Measurements from ENCODE around the gene NME3. TPM values are rescaled to one million over a fixed set of nuclear protein-coding genes. Genes with fewer than 3 reads are reported as not detected.

Gene NME3
- total and polyA plus RNA-seq, 2 of the 13 experiments (the other 11 are each of a cell fraction or from before 2014, with no cell fraction given), result 10.4 to 15.9 TPM

DNA sequence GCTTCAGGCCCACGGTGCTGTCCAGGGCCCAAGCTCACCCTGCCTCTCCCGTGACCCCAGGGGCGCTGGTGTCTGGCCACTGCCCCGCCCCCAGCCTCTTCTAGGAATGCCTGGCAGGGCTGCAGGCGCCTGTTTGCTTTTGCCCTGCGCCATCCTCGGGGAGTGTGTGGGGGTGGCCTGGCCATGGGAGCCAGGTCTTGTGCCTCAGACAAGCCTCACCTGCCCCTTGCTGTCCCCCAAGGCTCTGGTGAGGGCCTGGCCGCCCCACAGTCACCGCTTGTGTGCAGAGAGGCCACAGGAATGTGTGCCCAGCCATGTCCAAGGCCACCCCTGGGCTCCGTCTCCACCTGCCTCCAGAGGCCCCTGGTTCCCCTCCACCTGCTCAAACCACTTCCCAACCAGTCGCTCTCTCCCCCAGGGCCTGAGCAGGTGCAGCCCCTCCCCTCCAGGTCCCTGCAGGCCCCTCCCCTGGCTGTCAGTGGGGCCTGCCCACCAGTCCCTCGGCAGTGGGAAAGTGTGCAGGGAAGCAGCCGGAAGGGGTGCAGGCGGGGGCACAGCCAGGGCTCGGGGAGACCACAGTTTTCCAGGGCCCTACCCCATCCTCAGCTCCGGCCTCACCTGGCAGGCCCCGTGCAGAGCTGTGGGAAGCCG, 23.0 kb upstream of the NME3 start (continued):
- TF ChIP-seq ZNF33A (CRISPR knock-in tag; IDR thresholded peaks at IDR 0.05; ENCODE audit: borderline replicate concordance) (no peak), ERF (CRISPR knock-in tag; IDR thresholded peaks at IDR 0.05) (peak; percentile 48; the same call in 1 of the 2 replicates), SRSF4 (IDR thresholded peaks at IDR 0.05; ENCODE audit: low read depth, low read length, poor library complexity, severe bottlenecking) (no peak), ZNF75D (CRISPR knock-in tag; IDR thresholded peaks at IDR 0.05; ENCODE audit: borderline replicate concordance) (no peak), REXO4 (CRISPR knock-in tag; IDR thresholded peaks at IDR 0.05; ENCODE audit: borderline replicate concordance) (no peak), MAFF (IDR thresholded peaks at IDR 0.05; ENCODE audit: low read depth, low read length) (no peak), ZFP41 (CRISPR knock-in tag; IDR thresholded peaks at IDR 0.05; ENCODE audit: borderline replicate concordance) (no peak), ZNF143 (CRISPR knock-in tag; IDR thresholded peaks at IDR 0.05) (no peak), ZFP1 (CRISPR knock-in tag; IDR thresholded peaks at IDR 0.05) (no peak), ZNF674 (CRISPR knock-in tag; IDR thresholded peaks at IDR 0.05; ENCODE audit: low read depth) (no peak), SOX5 (CRISPR knock-in tag; IDR thresholded peaks at IDR 0.05; ENCODE audit: borderline replicate concordance) (peak; percentile 22; the same call in 1 of the 2 replicates), TMF1 (CRISPR knock-in tag; IDR thresholded peaks at IDR 0.05; ENCODE audit: low read depth) (no peak), SAP130 (CRISPR knock-in tag; IDR thresholded peaks at IDR 0.05; ENCODE audit: low read depth) (peak; percentile 62), MZF1 (CRISPR knock-in tag; IDR thresholded peaks at IDR 0.05; ENCODE audit: borderline replicate concordance) (no peak), ZNF619 (CRISPR knock-in tag; IDR thresholded peaks at IDR 0.05) (no peak)
- TF ChIP-seq, protein P1, sequence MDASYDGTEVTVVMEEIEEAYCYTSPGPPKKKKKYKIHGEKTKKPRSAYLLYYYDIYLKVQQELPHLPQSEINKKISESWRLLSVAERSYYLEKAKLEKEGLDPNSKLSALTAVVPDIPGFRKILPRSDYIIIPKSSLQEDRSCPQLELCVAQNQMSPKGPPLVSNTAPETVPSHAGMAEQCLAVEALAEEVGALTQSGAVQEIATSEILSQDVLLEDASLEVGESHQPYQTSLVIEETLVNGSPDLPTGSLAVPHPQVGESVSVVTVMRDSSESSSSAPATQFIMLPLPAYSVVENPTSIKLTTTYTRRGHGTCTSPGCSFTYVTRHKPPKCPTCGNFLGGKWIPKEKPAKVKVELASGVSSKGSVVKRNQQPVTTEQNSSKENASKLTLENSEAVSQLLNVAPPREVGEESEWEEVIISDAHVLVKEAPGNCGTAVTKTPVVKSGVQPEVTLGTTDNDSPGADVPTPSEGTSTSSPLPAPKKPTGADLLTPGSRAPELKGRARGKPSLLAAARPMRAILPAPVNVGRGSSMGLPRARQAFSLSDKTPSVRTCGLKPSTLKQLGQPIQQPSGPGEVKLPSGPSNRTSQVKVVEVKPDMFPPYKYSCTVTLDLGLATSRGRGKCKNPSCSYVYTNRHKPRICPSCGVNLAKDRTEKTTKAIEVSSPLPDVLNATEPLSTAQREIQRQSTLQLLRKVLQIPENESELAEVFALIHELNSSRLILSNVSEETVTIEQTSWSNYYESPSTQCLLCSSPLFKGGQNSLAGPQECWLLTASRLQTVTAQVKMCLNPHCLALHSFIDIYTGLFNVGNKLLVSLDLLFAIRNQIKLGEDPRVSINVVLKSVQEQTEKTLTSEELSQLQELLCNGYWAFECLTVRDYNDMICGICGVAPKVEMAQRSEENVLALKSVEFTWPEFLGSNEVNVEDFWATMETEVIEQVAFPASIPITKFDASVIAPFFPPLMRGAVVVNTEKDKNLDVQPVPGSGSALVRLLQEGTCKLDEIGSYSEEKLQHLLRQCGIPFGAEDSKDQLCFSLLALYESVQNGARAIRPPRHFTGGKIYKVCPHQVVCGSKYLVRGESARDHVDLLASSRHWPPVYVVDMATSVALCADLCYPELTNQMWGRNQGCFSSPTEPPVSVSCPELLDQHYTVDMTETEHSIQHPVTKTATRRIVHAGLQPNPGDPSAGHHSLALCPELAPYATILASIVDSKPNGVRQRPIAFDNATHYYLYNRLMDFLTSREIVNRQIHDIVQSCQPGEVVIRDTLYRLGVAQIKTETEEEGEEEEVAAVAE (CRISPR knock-in tag; IDR thresholded peaks at IDR 0.05; ENCODE audit: borderline replicate concordance), result 0 out of 2 replicates have a peak, but pooled peaks have one; percentile 31
- TF ChIP-seq, protein P2, sequence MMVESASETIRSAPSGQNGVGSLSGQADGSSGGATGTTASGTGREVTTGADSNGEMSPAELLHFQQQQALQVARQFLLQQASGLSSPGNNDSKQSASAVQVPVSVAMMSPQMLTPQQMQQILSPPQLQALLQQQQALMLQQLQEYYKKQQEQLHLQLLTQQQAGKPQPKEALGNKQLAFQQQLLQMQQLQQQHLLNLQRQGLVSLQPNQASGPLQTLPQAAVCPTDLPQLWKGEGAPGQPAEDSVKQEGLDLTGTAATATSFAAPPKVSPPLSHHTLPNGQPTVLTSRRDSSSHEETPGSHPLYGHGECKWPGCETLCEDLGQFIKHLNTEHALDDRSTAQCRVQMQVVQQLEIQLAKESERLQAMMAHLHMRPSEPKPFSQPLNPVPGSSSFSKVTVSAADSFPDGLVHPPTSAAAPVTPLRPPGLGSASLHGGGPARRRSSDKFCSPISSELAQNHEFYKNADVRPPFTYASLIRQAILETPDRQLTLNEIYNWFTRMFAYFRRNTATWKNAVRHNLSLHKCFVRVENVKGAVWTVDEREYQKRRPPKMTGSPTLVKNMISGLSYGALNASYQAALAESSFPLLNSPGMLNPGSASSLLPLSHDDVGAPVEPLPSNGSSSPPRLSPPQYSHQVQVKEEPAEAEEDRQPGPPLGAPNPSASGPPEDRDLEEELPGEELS (CRISPR knock-in tag; IDR thresholded peaks at IDR 0.05), result peak; percentile 26; the same call in 1 of the 2 replicates
- TF ChIP-seq, protein P3, sequence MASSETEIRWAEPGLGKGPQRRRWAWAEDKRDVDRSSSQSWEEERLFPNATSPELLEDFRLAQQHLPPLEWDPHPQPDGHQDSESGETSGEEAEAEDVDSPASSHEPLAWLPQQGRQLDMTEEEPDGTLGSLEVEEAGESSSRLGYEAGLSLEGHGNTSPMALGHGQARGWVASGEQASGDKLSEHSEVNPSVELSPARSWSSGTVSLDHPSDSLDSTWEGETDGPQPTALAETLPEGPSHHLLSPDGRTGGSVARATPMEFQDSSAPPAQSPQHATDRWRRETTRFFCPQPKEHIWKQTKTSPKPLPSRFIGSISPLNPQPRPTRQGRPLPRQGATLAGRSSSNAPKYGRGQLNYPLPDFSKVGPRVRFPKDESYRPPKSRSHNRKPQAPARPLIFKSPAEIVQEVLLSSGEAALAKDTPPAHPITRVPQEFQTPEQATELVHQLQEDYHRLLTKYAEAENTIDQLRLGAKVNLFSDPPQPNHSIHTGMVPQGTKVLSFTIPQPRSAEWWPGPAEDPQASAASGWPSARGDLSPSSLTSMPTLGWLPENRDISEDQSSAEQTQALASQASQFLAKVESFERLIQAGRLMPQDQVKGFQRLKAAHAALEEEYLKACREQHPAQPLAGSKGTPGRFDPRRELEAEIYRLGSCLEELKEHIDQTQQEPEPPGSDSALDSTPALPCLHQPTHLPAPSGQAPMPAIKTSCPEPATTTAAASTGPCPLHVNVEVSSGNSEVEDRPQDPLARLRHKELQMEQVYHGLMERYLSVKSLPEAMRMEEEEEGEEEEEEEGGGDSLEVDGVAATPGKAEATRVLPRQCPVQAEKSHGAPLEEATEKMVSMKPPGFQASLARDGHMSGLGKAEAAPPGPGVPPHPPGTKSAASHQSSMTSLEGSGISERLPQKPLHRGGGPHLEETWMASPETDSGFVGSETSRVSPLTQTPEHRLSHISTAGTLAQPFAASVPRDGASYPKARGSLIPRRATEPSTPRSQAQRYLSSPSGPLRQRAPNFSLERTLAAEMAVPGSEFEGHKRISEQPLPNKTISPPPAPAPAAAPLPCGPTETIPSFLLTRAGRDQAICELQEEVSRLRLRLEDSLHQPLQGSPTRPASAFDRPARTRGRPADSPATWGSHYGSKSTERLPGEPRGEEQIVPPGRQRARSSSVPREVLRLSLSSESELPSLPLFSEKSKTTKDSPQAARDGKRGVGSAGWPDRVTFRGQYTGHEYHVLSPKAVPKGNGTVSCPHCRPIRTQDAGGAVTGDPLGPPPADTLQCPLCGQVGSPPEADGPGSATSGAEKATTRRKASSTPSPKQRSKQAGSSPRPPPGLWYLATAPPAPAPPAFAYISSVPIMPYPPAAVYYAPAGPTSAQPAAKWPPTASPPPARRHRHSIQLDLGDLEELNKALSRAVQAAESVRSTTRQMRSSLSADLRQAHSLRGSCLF (CRISPR knock-in tag; IDR thresholded peaks at IDR 0.05; ENCODE audit: borderline replicate concordance), result no peak
- TF ChIP-seq, protein P4, sequence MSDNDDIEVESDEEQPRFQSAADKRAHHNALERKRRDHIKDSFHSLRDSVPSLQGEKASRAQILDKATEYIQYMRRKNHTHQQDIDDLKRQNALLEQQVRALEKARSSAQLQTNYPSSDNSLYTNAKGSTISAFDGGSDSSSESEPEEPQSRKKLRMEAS (IDR thresholded peaks at IDR 0.05), result peak; percentile 34; the same call in 1 of the 2 replicates

Data from HepG2 (cell line).